Natural killer cell (primary cell): ENCODE results near the gene LRRC3C. TPM values are rescaled to one million over a fixed set of nuclear protein-coding genes. Genes with fewer than 3 reads are reported as not detected.

Experiments used
- ATAC-seq, 3 donors: fragments of 150-1000 bp in 2 of 3; fragments of 200-7000 bp in 1 of 3; cut with Tn5 transposase; 1 replicate in 1 of 3; 2 replicates in 2 of 3; pipeline ENCODE4 v1.10.0; 2021; ENCODE audit warnings: mild to moderate bottlenecking in 2 of 3, moderate library complexity in 2 of 3
- DNase-seq, 2 donors: peaks; one replicate each; pipeline versions ENCODE4 v3.0.0 to v3.0.0-alpha.2; 2013 to 2021; ENCODE audit warnings: mixed read lengths in 1 of 2
- H3K27ac ChIP-seq: one replicate; pipeline ENCODE4 v1.5.1; 2013; ENCODE audit warnings: mild to moderate bottlenecking, low read length
- H3K27me3 ChIP-seq: one replicate; pipeline ENCODE4 v1.6.1; 2013; ENCODE audit warnings: low read length; ENCODE audit not compliant: control insufficient read depth, insufficient read depth
- H3K36me3 ChIP-seq: one replicate; pipeline ENCODE4 v1.6.1; 2013; ENCODE audit warnings: low read length; ENCODE audit not compliant: control insufficient read depth, insufficient read depth
- H3K4me1 ChIP-seq: one replicate; pipeline ENCODE4 v1.6.1; 2013; ENCODE audit warnings: low read length; ENCODE audit not compliant: control insufficient read depth, insufficient read depth
- H3K4me3 ChIP-seq: one replicate; pipeline ENCODE4 v1.5.1; 2013; ENCODE audit warnings: low read length
- H3K9me3 ChIP-seq: one replicate; pipeline ENCODE4 v1.6.1; 2013; ENCODE audit warnings: low read length; ENCODE audit not compliant: control insufficient read depth, insufficient read depth
- H3K27ac Mint-ChIP-seq, 2 donors: one replicate each; pipeline ENCODE4 v1.8.0; 2022; ENCODE audit warnings: mild to moderate bottlenecking in 2 of 2, mixed read lengths in 2 of 2, moderate library complexity in 1 of 2
- H3K27me3 Mint-ChIP-seq, 2 donors: one replicate each; pipeline ENCODE4 v1.8.0; 2022; ENCODE audit warnings: low read depth in 2 of 2, mixed read lengths in 2 of 2
- H3K36me3 Mint-ChIP-seq: one replicate; pipeline ENCODE4 v1.8.0; 2022; ENCODE audit warnings: mixed read lengths
- H3K4me1 Mint-ChIP-seq, 2 donors: one replicate each; pipeline ENCODE4 v1.8.0; 2022; ENCODE audit warnings: mixed read lengths in 2 of 2
- H3K4me3 Mint-ChIP-seq: one replicate; pipeline ENCODE4 v1.8.0; 2022; ENCODE audit warnings: mild to moderate bottlenecking, moderate library complexity, mixed read lengths
- H3K9me3 Mint-ChIP-seq, 2 donors: one replicate each; pipeline ENCODE4 v1.8.0; 2022; ENCODE audit warnings: mixed read lengths in 2 of 2
- CTCF ChIP-seq: fragments of 200-600 bp; IDR thresholded peaks from one replicate; pipeline ENCODE4 v1.8.0; 2022; ENCODE audit warnings: antibody characterized with exemption
- WGBS: methylation state at CpG from one replicate; pipeline ENCODE4 v1.1.7; 2013; ENCODE audit warnings: missing lambda C conversion rate; ENCODE audit not compliant: insufficient coverage; 5-methylcytosine and 5-hydroxymethylcytosine counted together
- intact Hi-C: fragments of 100-400 bp; cut with micrococcal nuclease; formaldehyde crosslinking; loops from one replicate; pipeline ENCODE4 v1.14.2; 2022
- total RNA-seq, 4 donors: library from RNA; stranded (reverse); fragments of 120-200 nt in 1 of 4; gene quantifications; one replicate each; pipeline versions ENCODE4 v1.2.3 to v1.2.4, GENCODE V29; 2013 to 2022

Gene LRRC3C
- total RNA-seq, 3 donors from 2014 or later (not counting 1 experiment from before 2014, with no cell fraction given): not detected

- Histone ChIP-seq H3K36me3 (no peaks in the 10 kb centered on the region), H3K27ac (no peak overlapping the region), H3K9me3 (no peaks in the 10 kb centered on the region), H3K4me1 (peaks cover 1% of the 10 kb centered on the region), H3K27me3 (no peaks in the 10 kb centered on the region), H3K4me3 (no peak overlapping the region)
- Mint-ChIP-seq H3K9me3 (no peaks in the 10 kb centered on the region), H3K36me3 (no peaks in the 10 kb centered on the region), H3K4me3 (no peak overlapping the region), H3K27me3 (peaks cover 27 to 36% of the 10 kb centered on the region in 2 donors), H3K4me1 (no peaks in the 10 kb centered on the region), H3K27ac (no peak overlapping the region)
- DNase-seq (no peak), ATAC-seq (no peak)
- WGBS: 85% methylated on average over 2 of the region's 2 CpGs
- TF ChIP-seq CTCF: no peak
- intact Hi-C loops: no loop called here
Measured at GRCh38 chr17:39973496-39973895, 46.0 kb downstream of the LRRC3C start.

- 78% methylated on average over 5 of the region's 5 CpGs for WGBS
- intact Hi-C loops: no loop called here
- no peak overlapping the region for H3K27ac Mint-ChIP-seq
- no peaks in the 10 kb centered on the region for H3K36me3 Mint-ChIP-seq
- H3K9me3 Mint-ChIP-seq: no peaks in the 10 kb centered on the region
- H3K4me1 ChIP-seq: no peaks in the 10 kb centered on the region
- no peak overlapping the region for H3K4me3 Mint-ChIP-seq
- H3K27me3 ChIP-seq: no peaks in the 10 kb centered on the region
- no peaks in the 10 kb centered on the region for H3K9me3 ChIP-seq
- DNase-seq (no peak), ATAC-seq (no peak)
- no peak for TF ChIP-seq CTCF
- peaks cover 3 to 4% of the 10 kb centered on the region in 2 donors for H3K4me1 Mint-ChIP-seq
- H3K27me3 Mint-ChIP-seq: peaks cover 23 to 31% of the 10 kb centered on the region in 2 donors
- no peak overlapping the region for H3K4me3 ChIP-seq
- H3K36me3 ChIP-seq: no peaks in the 10 kb centered on the region
- no peak overlapping the region for H3K27ac ChIP-seq
Measured at GRCh38 chr17:39974433-39974832, 46.9 kb downstream of the LRRC3C start.

- no peak overlapping the region for H3K4me3 ChIP-seq
- 88% methylated on average over 4 of the region's 4 CpGs for WGBS
- intact Hi-C loops: no loop called here
- H3K36me3 Mint-ChIP-seq: no peaks in the 10 kb centered on the region
- TF ChIP-seq CTCF: no peak
- no peak overlapping the region for H3K4me3 Mint-ChIP-seq
- no peak overlapping the region for H3K27ac Mint-ChIP-seq
- peaks cover 15 to 17% of the 10 kb centered on the region in 2 donors for H3K27me3 Mint-ChIP-seq
- no peak overlapping the region for H3K27ac ChIP-seq
- ATAC-seq (no peak), DNase-seq (no peak)
- H3K4me1 ChIP-seq: peaks cover 6% of the 10 kb centered on the region
- peaks cover 14% of the 10 kb centered on the region in 2 donors for H3K4me1 Mint-ChIP-seq
- H3K27me3 ChIP-seq: no peaks in the 10 kb centered on the region
- H3K36me3 ChIP-seq: no peaks in the 10 kb centered on the region
- H3K9me3 ChIP-seq: no peaks in the 10 kb centered on the region
- no peaks in the 10 kb centered on the region for H3K9me3 Mint-ChIP-seq
Measured at GRCh38 chr17:39975801-39976200, 48.3 kb downstream of the LRRC3C start.

GRCh38 chr17:39979016-39979670 lies 51.6 kb downstream of the LRRC3C start:
- peak overlapping the region; percentile 98 for H3K4me3 Mint-ChIP-seq
- H3K9me3 Mint-ChIP-seq: no peaks in the 10 kb centered on the region
- Histone ChIP-seq H3K4me1 (peaks cover 18% of the 10 kb centered on the region), H3K27me3 (no peaks in the 10 kb centered on the region), H3K4me3 (no peak overlapping the region), H3K36me3 (peaks cover under 1% of the 10 kb centered on the region), H3K9me3 (no peaks in the 10 kb centered on the region), H3K27ac (no peak overlapping the region)
- TF ChIP-seq CTCF: no peak
- DNase-seq (no peak), ATAC-seq (no peak)
- intact Hi-C loops: no loop called here
- peaks cover 0 to 2% of the 10 kb centered on the region in 2 donors for H3K27me3 Mint-ChIP-seq
- H3K4me1 Mint-ChIP-seq: peaks cover 23 to 25% of the 10 kb centered on the region in 2 donors
- 90% methylated on average over 4 of the region's 5 CpGs for WGBS
- H3K36me3 Mint-ChIP-seq: no peaks in the 10 kb centered on the region
- peak overlapping the region; percentile 99 for H3K27ac Mint-ChIP-seq
